Smooth muscle cell (in vitro differentiated cells): Measurements from ENCODE around the gene ARFGEF3. TPM values are rescaled to one million over a fixed set of nuclear protein-coding genes. Genes with fewer than 3 reads are reported as not detected.

Source experiments
- DNase-seq: peaks from one replicate; lab custom pipeline; 2025; ENCODE audit not compliant: unreplicated experiment; lab: John Stamatoyannopoulos, UW
- H2AFZ ChIP-seq: fragments of 200-600 bp; sonication (generic); 2 replicates; pipeline ENCODE4 v1.6.0; 2016; ENCODE audit warnings: antibody characterized with exemption, low read depth, mild to moderate bottlenecking
- H3F3A ChIP-seq: fragments of 200-600 bp; sonication (generic); 2 replicates; pipeline ENCODE4 v1.6.0; 2017; ENCODE audit warnings: antibody characterized with exemption, low read depth
- H3K27ac ChIP-seq: fragments of 200-600 bp; sonication (generic); 2 replicates; pipeline ENCODE4 v1.5.1; 2016; ENCODE audit warnings: low read depth, mild to moderate bottlenecking
- H3K27me3 ChIP-seq: fragments of 200-600 bp; sonication (generic); 2 replicates; pipeline ENCODE4 v1.6.1; 2016; ENCODE audit warnings: low read depth, mild to moderate bottlenecking
- H3K36me3 ChIP-seq: fragments of 200-600 bp; sonication (generic); 2 replicates; pipeline ENCODE4 v1.5.1; 2016; ENCODE audit warnings: low read depth
- H3K4me1 ChIP-seq: fragments of 200-600 bp; sonication (generic); 2 replicates; pipeline ENCODE4 v1.5.1; 2016; ENCODE audit warnings: low read depth
- H3K4me2 ChIP-seq: fragments of 200-600 bp; sonication (generic); 2 replicates; pipeline ENCODE4 v1.6.0; 2016; ENCODE audit warnings: mild to moderate bottlenecking
- H3K4me3 ChIP-seq: fragments of 200-600 bp; sonication (generic); 2 replicates; pipeline ENCODE4 v1.5.1; 2016; ENCODE audit warnings: mild to moderate bottlenecking
- H3K79me2 ChIP-seq: fragments of 200-600 bp; sonication (generic); 2 replicates; pipeline ENCODE4 v1.6.0; 2016; ENCODE audit warnings: low read depth, mild to moderate bottlenecking
- H3K9ac ChIP-seq: fragments of 200-600 bp; sonication (generic); 2 replicates; pipeline ENCODE4 v1.6.0; 2016; ENCODE audit warnings: low read depth
- H3K9me3 ChIP-seq: fragments of 200-600 bp; sonication (generic); replicated peaks from 2 replicates; pipeline ENCODE4 v1.5.1; 2016; ENCODE audit warnings: low read depth
- H4K20me1 ChIP-seq: fragments of 200-600 bp; sonication (generic); 2 replicates; pipeline ENCODE4 v1.6.0; 2016; ENCODE audit warnings: low read depth
- whole genome bisulfite sequencing: methylation state at CpG from one replicate; pipeline ENCODE4 v1.1.7; 2016; ENCODE audit warnings: low lambda C conversion rate; 5-methylcytosine and 5-hydroxymethylcytosine counted together
- polyA plus RNA-seq: library from polyadenylated mRNA; unstranded; fragments of >200 nt; fragmentation: Nextera tagmentation; extraction: Ambion mirVana; gene quantifications from 2 replicates; pipeline ENCODE4 v1.2.1, GENCODE V29; 2016
- total RNA-seq: library from RNA; depleted of rRNA; stranded (reverse); fragments of >200 nt; gene quantifications from 2 replicates; pipeline ENCODE4 v1.2.3, GENCODE V29; 2014
- TF ChIP-seq, protein P1 (sequence below): fragments of 200-600 bp; sonication (generic); IDR thresholded peaks from 2 replicates; pipeline ENCODE4 v1.5.1; 2017; ENCODE audit warnings: borderline replicate concordance, mild to moderate bottlenecking, antibody characterized with exemption; ENCODE audit not compliant: insufficient read depth, poor library complexity, severe bottlenecking

The ARFGEF3 gene
- total and polyA plus RNA-seq, 2 experiments from 2014 or later = 0.06 to 2.2 TPM

- no peaks in the 10 kb centered on the region for H3F3A ChIP-seq
- H3K4me3 ChIP-seq = no peak overlapping the region
- no peak overlapping the region for H2AFZ ChIP-seq
- H4K20me1 ChIP-seq = no peaks in the 10 kb centered on the region
- H3K27me3 ChIP-seq = no peaks in the 10 kb centered on the region
- H3K4me1 ChIP-seq = no peaks in the 10 kb centered on the region
- H3K9me3 ChIP-seq = no peaks in the 10 kb centered on the region
- 94% methylated on average over 1 of the region's 1 CpG for WGBS
- TF ChIP-seq, protein P1, sequence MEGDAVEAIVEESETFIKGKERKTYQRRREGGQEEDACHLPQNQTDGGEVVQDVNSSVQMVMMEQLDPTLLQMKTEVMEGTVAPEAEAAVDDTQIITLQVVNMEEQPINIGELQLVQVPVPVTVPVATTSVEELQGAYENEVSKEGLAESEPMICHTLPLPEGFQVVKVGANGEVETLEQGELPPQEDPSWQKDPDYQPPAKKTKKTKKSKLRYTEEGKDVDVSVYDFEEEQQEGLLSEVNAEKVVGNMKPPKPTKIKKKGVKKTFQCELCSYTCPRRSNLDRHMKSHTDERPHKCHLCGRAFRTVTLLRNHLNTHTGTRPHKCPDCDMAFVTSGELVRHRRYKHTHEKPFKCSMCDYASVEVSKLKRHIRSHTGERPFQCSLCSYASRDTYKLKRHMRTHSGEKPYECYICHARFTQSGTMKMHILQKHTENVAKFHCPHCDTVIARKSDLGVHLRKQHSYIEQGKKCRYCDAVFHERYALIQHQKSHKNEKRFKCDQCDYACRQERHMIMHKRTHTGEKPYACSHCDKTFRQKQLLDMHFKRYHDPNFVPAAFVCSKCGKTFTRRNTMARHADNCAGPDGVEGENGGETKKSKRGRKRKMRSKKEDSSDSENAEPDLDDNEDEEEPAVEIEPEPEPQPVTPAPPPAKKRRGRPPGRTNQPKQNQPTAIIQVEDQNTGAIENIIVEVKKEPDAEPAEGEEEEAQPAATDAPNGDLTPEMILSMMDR = no peak
- no peaks in the 10 kb centered on the region for H3K36me3 ChIP-seq
- no peak overlapping the region for H3K9ac ChIP-seq
- DNase-seq = no peak
- no peaks in the 10 kb centered on the region for H3K79me2 ChIP-seq
- H3K4me2 ChIP-seq = no peak overlapping the region
- no peak overlapping the region for H3K27ac ChIP-seq
Measured at GRCh38 chr6:138297761-138298298, 136.1 kb downstream of the ARFGEF3 start.

DNA sequence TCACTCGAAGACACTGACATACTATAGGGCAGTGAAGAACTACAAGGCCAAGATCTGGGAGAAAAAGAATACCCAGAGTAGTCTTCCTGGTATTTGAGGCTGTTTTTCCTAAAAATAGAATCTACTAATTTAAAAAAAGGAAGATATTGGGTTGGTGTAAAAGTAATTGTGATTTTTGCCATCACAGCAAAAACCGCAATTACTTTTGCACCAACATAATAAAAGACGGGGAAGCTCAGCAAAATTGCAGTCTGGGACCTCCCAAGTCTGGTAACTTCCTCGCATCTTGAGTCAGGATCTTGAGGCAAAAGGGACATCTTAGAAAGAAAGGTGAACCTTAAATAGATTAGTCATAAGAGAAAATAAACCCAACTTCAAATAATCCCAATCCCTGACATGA lies 138.7 kb downstream of the ARFGEF3 start:
- 93% methylated on average over 4 of the region's 4 CpGs for WGBS
- H3K27ac ChIP-seq = no peak overlapping the region
- H3K4me1 ChIP-seq = no peaks in the 10 kb centered on the region
- H2AFZ ChIP-seq = no peak overlapping the region
- H3K9ac ChIP-seq = no peak overlapping the region
- no peaks in the 10 kb centered on the region for H3K36me3 ChIP-seq
- no peak overlapping the region for H3K4me3 ChIP-seq
- H3K4me2 ChIP-seq = no peak overlapping the region
- TF ChIP-seq, protein P1 = no peak
- no peaks in the 10 kb centered on the region for H3K9me3 ChIP-seq
- H3K27me3 ChIP-seq = no peaks in the 10 kb centered on the region
- H3F3A ChIP-seq = no peaks in the 10 kb centered on the region
- no peaks in the 10 kb centered on the region for H3K79me2 ChIP-seq
- DNase-seq = no peak
- no peaks in the 10 kb centered on the region for H4K20me1 ChIP-seq

DNA sequence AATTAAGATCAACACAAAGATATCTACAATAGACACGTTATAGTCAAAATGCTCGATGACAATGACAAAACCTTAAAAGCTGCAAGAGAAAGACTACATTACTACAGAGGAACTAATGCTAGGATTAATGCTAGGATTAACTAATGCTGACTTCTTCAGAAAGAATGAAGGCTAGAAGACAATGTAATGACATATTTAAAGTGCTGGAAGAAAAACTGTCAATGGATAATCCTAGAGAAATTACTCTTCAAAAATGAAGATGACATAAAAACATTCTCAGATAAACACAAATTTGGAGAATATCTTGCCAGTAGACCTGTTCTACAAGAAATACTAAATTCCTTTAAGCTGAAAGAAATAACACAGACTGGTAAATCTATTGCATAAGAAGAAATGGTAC lies 140.8 kb downstream of the ARFGEF3 start:
- no peak overlapping the region for H2AFZ ChIP-seq
- H3K36me3 ChIP-seq = no peaks in the 10 kb centered on the region
- no peaks in the 10 kb centered on the region for H3K4me1 ChIP-seq
- no peaks in the 10 kb centered on the region for H3K79me2 ChIP-seq
- WGBS = 31% methylated on average over 2 of the region's 2 CpGs
- peak overlapping the region; percentile 20 for H3K4me2 ChIP-seq
- H3K9me3 ChIP-seq = no peaks in the 10 kb centered on the region
- H3K27ac ChIP-seq = no peak overlapping the region
- H3K9ac ChIP-seq = no peak overlapping the region
- no peaks in the 10 kb centered on the region for H4K20me1 ChIP-seq
- H3F3A ChIP-seq = no peaks in the 10 kb centered on the region
- TF ChIP-seq, protein P1 = no peak
- DNase-seq = no peak
- H3K27me3 ChIP-seq = no peaks in the 10 kb centered on the region
- H3K4me3 ChIP-seq = no peak overlapping the region

- H3F3A ChIP-seq = no peaks in the 10 kb centered on the region
- H3K36me3 ChIP-seq = no peaks in the 10 kb centered on the region
- no peak overlapping the region for H3K4me2 ChIP-seq
- TF ChIP-seq, protein P1 = no peak
- WGBS = 72% methylated on average over 1 of the region's 1 CpG
- no peak overlapping the region for H2AFZ ChIP-seq
- H3K9me3 ChIP-seq = no peaks in the 10 kb centered on the region
- no peaks in the 10 kb centered on the region for H3K4me1 ChIP-seq
- no peak overlapping the region for H3K9ac ChIP-seq
- H3K79me2 ChIP-seq = no peaks in the 10 kb centered on the region
- H3K27ac ChIP-seq = peak overlapping the region; percentile 76
- no peaks in the 10 kb centered on the region for H3K27me3 ChIP-seq
- no peaks in the 10 kb centered on the region for H4K20me1 ChIP-seq
- H3K4me3 ChIP-seq = no peak overlapping the region
- no peak for DNase-seq
Measured at GRCh38 chr6:138307352-138307751, 145.6 kb downstream of the ARFGEF3 start.
